ENCODE data around the gene RPL12. TPM values are rescaled to one million over a fixed set of nuclear protein-coding genes. Genes with fewer than 3 reads are reported as not detected.

The RPL12 gene
- polyA plus RNA-seq, 2 donors: 3,023 to 3,281 TPM

DNA sequence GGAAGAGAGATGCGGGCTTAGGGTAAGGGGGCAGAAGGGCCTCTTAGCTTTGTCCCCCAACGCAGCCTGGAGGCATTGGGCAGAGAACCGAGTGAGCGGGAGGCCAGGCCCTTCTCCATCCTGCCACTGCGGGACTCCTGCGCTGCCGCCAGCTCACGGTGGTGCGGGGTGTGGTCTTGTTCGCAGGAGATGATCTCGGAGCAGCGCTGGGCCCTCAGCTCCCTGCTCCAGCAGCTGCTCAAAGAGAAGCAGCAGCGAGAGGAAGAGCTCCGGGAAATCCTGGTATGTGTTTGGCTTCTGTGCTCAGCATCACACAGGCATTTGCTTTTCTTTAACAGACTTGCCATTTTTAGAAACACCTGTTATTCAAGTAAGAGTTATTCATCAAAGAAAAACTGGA is 41.4 kb upstream of the RPL12 start:
- H3K27ac ChIP-seq (ENCODE audit: low read depth in 2 of 2, low read length in 1 of 2): no peak overlapping the region
- H3K9me3 ChIP-seq (ENCODE audit: control insufficient read depth in 2 of 2, insufficient read depth in 1 of 2, low read depth in 1 of 2, low read length in 1 of 2): no peaks in the 10 kb centered on the region
- H3K36me3 ChIP-seq (ENCODE audit: control insufficient read depth in 2 of 2, insufficient read depth in 2 of 2, low read length in 1 of 2): peaks cover 17 to 56% of the 10 kb centered on the region in 2 donors
- 78 to 83% methylated on average over 14 of the region's 14 CpGs for WGBS, 2 donors
- H3K27me3 ChIP-seq (ENCODE audit: control insufficient read depth in 1 of 2, insufficient read depth in 2 of 2, low read length in 2 of 2): no peaks in the 10 kb centered on the region
- no peak overlapping the region for H3K4me3 ChIP-seq (ENCODE audit: low read depth in 1 of 2, low read length in 2 of 2)
- H3K4me1 ChIP-seq (ENCODE audit: control insufficient read depth in 2 of 2, insufficient read depth in 2 of 2, low read length in 1 of 2): peaks cover 0 to 13% of the 10 kb centered on the region in 2 donors

DNA sequence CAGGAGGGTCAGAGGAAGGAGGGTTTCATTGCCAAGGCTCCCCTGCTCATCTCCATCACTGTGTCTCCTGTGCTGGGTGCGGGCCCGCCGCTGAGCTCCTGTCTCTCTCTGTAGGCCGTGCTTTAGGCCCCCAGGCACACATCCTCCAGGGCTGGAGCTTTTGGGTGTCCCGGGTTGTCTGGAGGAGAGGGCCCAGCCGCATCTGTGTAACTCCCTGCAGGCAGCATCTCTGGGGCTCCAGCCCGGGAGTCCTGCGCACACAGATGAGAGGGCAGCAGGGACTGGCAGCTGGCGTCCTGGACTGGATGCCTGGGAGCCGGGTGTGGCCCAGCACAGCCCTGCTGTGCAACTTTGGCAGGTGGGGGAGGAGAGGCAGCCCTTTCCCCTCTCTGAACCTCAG is 40.3 kb upstream of the RPL12 start:
- no peaks in the 10 kb centered on the region for H3K9me3 ChIP-seq (ENCODE audit: control insufficient read depth in 2 of 2, insufficient read depth in 1 of 2, low read depth in 1 of 2, low read length in 1 of 2)
- peaks cover 0 to 9% of the 10 kb centered on the region in 2 donors for H3K4me1 ChIP-seq (ENCODE audit: control insufficient read depth in 2 of 2, insufficient read depth in 2 of 2, low read length in 1 of 2)
- 83% methylated on average over 10 of the region's 10 CpGs for WGBS, 2 donors
- H3K4me3 ChIP-seq (ENCODE audit: low read depth in 1 of 2, low read length in 2 of 2): no peak overlapping the region
- no peaks in the 10 kb centered on the region for H3K27me3 ChIP-seq (ENCODE audit: control insufficient read depth in 1 of 2, insufficient read depth in 2 of 2, low read length in 2 of 2)
- H3K36me3 ChIP-seq (ENCODE audit: control insufficient read depth in 2 of 2, insufficient read depth in 2 of 2, low read length in 1 of 2): peaks cover 13 to 48% of the 10 kb centered on the region in 2 donors
- no peak overlapping the region for H3K27ac ChIP-seq (ENCODE audit: low read depth in 2 of 2, low read length in 1 of 2)

DNA sequence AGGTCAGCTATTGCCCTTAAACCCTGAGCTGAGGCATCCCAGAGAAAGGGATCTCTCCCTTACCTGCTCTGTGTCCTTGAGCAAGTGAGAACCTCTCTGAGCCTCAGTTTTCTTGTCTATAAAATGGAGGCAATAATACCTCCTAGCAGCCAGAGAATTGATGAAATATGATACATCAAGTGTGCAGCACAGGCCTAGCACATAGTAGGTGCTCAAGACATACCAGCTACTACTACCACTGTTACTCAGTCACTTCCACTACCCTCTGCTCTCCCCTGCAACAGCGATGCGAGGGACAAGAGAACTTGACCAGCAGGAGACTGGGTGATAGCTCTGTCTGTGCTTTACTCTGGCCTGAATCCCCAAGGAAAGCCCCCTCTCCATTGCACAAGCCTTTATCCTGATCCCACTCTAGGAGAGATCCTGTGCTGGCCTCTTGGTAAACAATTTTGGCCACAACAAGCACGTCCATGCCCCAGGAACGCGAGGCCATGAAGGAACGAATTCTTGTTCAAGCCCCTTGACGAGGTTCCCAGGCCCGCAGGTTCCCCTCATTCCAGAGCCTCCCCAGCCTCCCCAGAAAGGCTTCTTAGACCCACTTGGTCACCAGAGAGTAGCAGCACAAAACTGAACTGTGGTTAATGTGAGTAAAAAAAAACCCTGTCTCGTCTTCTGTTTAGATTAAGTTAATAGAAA is 39.5 kb upstream of the RPL12 start:
- Histone ChIP-seq H3K27ac (ENCODE audit: low read depth in 2 of 2, low read length in 1 of 2) (no peak overlapping the region), H3K36me3 (ENCODE audit: control insufficient read depth in 2 of 2, insufficient read depth in 2 of 2, low read length in 1 of 2) (peaks cover 9 to 47% of the 10 kb centered on the region in 2 donors)
- 89 to 91% methylated on average over 9 of the region's 9 CpGs for WGBS, 2 donors

DNA sequence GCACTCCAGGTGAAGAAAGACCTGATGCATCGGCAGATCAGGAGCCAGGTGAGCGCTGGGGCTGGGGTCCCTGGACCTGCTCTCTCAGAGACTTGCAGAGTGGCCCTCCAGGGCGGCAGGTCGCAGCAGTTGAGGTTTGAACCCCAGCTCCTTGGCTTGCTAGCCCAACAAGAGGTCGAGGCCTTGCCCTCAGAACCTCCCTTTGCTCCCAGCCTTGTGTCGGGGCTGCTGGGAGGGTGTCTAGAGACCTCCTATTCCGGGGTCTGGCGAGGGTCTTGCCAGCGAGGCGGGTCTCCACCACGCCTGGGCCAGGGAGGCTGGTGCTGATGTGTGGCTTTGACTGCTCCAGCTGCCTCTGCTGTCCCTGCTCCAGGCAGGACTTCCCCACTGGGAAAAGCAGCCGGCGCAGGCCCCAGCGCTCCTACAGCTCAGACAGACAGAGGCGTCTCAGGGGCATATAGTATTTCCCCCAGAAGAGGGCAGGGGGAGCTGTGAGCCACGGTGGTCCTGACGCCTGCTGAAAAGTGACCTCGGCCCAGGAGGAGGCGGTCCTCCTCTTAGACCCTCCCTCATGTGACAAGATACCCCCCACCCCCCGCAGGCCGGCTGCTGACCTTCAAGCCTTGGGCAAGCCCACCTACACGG is 38.4 kb upstream of the RPL12 start:
- Histone ChIP-seq H3K4me3 (ENCODE audit: low read depth in 1 of 2, low read length in 2 of 2) (no peak overlapping the region), H3K36me3 (ENCODE audit: control insufficient read depth in 2 of 2, insufficient read depth in 2 of 2, low read length in 1 of 2) (peaks cover 9 to 47% of the 10 kb centered on the region in 2 donors), H3K27ac (ENCODE audit: low read depth in 2 of 2, low read length in 1 of 2) (no peak overlapping the region), H3K4me1 (ENCODE audit: control insufficient read depth in 2 of 2, insufficient read depth in 2 of 2, low read length in 1 of 2) (peaks cover 0 to 3% of the 10 kb centered on the region in 2 donors), H3K27me3 (ENCODE audit: control insufficient read depth in 1 of 2, insufficient read depth in 2 of 2, low read length in 2 of 2) (no peaks in the 10 kb centered on the region), H3K9me3 (ENCODE audit: control insufficient read depth in 2 of 2, insufficient read depth in 1 of 2, low read depth in 1 of 2, low read length in 1 of 2) (no peaks in the 10 kb centered on the region)
- WGBS, 2 donors: 83 to 86% methylated on average over 22 of the region's 22 CpGs

More for the DNA sequence above, 39.5 kb upstream of the RPL12 start:
- Histone ChIP-seq H3K4me3 (ENCODE audit: low read depth in 1 of 2, low read length in 2 of 2) (no peak overlapping the region), H3K4me1 (ENCODE audit: control insufficient read depth in 2 of 2, insufficient read depth in 2 of 2, low read length in 1 of 2) (peaks cover 0 to 6% of the 10 kb centered on the region in 2 donors), H3K9me3 (ENCODE audit: control insufficient read depth in 2 of 2, insufficient read depth in 1 of 2, low read depth in 1 of 2, low read length in 1 of 2) (no peaks in the 10 kb centered on the region), H3K27me3 (ENCODE audit: control insufficient read depth in 1 of 2, insufficient read depth in 2 of 2, low read length in 2 of 2) (no peaks in the 10 kb centered on the region)

DNA sequence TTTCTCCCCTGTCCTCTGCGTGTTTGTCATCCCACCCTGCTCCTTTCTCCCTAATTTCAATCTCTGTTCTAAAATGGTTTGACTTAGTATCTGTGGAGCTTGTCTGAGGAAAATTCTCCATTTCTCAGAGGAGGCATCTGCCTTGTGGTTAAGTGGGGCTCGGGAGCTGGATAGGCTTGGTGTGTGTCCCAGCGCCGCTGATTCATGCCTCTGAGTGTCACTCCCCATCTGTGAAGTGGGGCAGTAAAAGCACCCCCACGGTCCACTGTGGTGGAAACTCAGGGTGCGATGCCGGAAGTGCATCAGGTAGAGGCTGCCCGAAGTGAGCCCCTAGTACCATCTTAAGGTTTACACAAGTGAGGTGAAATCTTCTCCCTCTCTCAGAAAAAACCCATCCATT is 37.7 kb upstream of the RPL12 start:
- no peak overlapping the region for H3K4me3 ChIP-seq (ENCODE audit: low read depth in 1 of 2, low read length in 2 of 2)
- peaks cover 9 to 47% of the 10 kb centered on the region in 2 donors for H3K36me3 ChIP-seq (ENCODE audit: control insufficient read depth in 2 of 2, insufficient read depth in 2 of 2, low read length in 1 of 2)
- 87 to 91% methylated on average over 8 of the region's 8 CpGs for WGBS, 2 donors
- no peaks in the 10 kb centered on the region for H3K27me3 ChIP-seq (ENCODE audit: control insufficient read depth in 1 of 2, insufficient read depth in 2 of 2, low read length in 2 of 2)
- no peaks in the 10 kb centered on the region for H3K9me3 ChIP-seq (ENCODE audit: control insufficient read depth in 2 of 2, insufficient read depth in 1 of 2, low read depth in 1 of 2, low read length in 1 of 2)
- H3K4me1 ChIP-seq (ENCODE audit: control insufficient read depth in 2 of 2, insufficient read depth in 2 of 2, low read length in 1 of 2): no peaks in the 10 kb centered on the region
- H3K27ac ChIP-seq (ENCODE audit: low read depth in 2 of 2, low read length in 1 of 2): no peak overlapping the region

DNA sequence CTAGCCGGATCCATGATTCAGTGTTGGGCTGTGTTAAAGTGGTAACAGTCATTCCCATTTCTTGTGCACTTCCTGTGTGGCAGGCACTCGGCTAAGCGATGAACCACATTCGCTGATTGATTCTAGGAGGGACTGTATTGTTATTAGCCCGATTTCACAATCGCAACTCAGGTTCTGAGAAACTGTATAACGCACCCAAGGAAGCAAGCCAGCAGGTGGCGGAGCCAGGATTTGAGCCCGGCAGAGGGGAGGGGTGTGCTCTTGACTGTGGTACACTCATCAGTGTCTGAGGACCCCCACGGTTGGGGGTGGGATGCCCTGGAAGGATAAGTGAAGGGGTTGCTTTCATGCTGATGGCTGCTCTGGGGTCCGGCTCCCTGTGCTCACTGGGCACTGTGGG is 34.8 kb upstream of the RPL12 start:
- 83 to 86% methylated on average over 11 of the region's 11 CpGs for WGBS, 2 donors
- H3K4me1 ChIP-seq (ENCODE audit: control insufficient read depth in 2 of 2, insufficient read depth in 2 of 2, low read length in 1 of 2): no peaks in the 10 kb centered on the region
- H3K9me3 ChIP-seq (ENCODE audit: control insufficient read depth in 2 of 2, insufficient read depth in 1 of 2, low read depth in 1 of 2, low read length in 1 of 2): no peaks in the 10 kb centered on the region
- no peak overlapping the region for H3K4me3 ChIP-seq (ENCODE audit: low read depth in 1 of 2, low read length in 2 of 2)
- H3K27ac ChIP-seq (ENCODE audit: low read depth in 2 of 2, low read length in 1 of 2): no peak overlapping the region
- peaks cover 5 to 32% of the 10 kb centered on the region in 2 donors for H3K36me3 ChIP-seq (ENCODE audit: control insufficient read depth in 2 of 2, insufficient read depth in 2 of 2, low read length in 1 of 2)
- no peaks in the 10 kb centered on the region for H3K27me3 ChIP-seq (ENCODE audit: control insufficient read depth in 1 of 2, insufficient read depth in 2 of 2, low read length in 2 of 2)

DNA sequence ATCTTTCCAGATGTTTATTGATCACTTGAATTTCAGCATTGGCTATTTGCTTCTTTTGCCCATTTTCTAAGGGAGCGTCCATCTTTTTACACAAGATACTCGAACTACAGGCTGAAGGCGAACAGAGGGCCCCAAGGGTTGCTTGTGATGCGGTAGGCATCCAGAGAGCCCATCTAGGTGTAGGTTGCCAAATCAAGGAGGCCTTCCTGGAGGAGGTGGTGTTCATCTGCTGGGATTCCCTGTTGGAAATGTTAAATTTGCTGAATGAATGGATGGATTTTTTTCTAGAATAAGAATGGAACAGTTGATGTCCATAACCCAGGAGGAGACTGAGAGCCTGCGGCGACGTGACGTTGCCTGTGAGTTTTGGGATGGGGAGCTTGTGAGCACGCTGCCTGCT is 31.5 kb upstream of the RPL12 start:
- Histone ChIP-seq H3K4me3 (ENCODE audit: low read depth in 1 of 2, low read length in 2 of 2) (no peak overlapping the region), H3K36me3 (ENCODE audit: control insufficient read depth in 2 of 2, insufficient read depth in 2 of 2, low read length in 1 of 2) (peaks cover 16 to 29% of the 10 kb centered on the region in 2 donors), H3K4me1 (ENCODE audit: control insufficient read depth in 2 of 2, insufficient read depth in 2 of 2, low read length in 1 of 2) (no peaks in the 10 kb centered on the region), H3K9me3 (ENCODE audit: control insufficient read depth in 2 of 2, insufficient read depth in 1 of 2, low read depth in 1 of 2, low read length in 1 of 2) (no peaks in the 10 kb centered on the region), H3K27me3 (ENCODE audit: control insufficient read depth in 1 of 2, insufficient read depth in 2 of 2, low read length in 2 of 2) (no peaks in the 10 kb centered on the region), H3K27ac (ENCODE audit: low read depth in 2 of 2, low read length in 1 of 2) (no peak overlapping the region)
- 95 to 97% methylated on average over 9 of the region's 9 CpGs for WGBS, 2 donors

DNA sequence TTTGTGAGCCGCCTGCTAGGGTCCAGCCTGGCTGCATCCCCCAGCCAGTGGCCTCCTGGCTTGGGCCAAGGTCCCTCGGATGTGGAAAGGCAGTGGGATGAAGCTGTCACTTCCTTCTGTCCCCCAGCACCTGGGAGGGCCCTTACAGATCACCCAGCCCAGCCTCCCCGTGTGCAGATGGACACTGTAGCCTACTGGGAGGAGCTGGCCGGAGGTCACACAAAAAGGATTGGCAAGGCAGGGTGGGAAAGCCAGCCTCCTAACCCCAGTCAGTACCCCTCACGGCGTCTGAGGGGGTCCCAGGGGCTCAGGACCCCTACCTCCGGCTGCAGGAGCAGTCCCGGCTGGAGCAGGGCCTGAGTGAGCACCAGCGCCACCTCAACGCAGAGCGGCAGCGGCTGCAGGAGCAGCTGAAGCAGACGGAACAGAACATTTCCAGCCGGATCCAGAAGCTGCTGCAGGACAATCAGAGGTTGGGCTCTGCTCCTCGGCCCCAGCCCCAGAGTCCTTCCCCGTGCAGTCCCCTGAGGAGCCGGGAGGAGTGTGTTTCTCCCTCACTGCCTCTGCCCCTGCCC is 28.4 kb upstream of the RPL12 start:
- H3K4me1 ChIP-seq (ENCODE audit: control insufficient read depth in 2 of 2, insufficient read depth in 2 of 2, low read length in 1 of 2): no peaks in the 10 kb centered on the region
- H3K27me3 ChIP-seq (ENCODE audit: control insufficient read depth in 1 of 2, insufficient read depth in 2 of 2, low read length in 2 of 2): no peaks in the 10 kb centered on the region
- no peak overlapping the region for H3K4me3 ChIP-seq (ENCODE audit: low read depth in 1 of 2, low read length in 2 of 2)
- no peak overlapping the region for H3K27ac ChIP-seq (ENCODE audit: low read depth in 2 of 2, low read length in 1 of 2)
- H3K36me3 ChIP-seq (ENCODE audit: control insufficient read depth in 2 of 2, insufficient read depth in 2 of 2, low read length in 1 of 2): peaks cover 14 to 18% of the 10 kb centered on the region in 2 donors
- no peaks in the 10 kb centered on the region for H3K9me3 ChIP-seq (ENCODE audit: control insufficient read depth in 2 of 2, insufficient read depth in 1 of 2, low read depth in 1 of 2, low read length in 1 of 2)
- 89 to 90% methylated on average over 17 of the region's 17 CpGs for WGBS, 2 donors

DNA sequence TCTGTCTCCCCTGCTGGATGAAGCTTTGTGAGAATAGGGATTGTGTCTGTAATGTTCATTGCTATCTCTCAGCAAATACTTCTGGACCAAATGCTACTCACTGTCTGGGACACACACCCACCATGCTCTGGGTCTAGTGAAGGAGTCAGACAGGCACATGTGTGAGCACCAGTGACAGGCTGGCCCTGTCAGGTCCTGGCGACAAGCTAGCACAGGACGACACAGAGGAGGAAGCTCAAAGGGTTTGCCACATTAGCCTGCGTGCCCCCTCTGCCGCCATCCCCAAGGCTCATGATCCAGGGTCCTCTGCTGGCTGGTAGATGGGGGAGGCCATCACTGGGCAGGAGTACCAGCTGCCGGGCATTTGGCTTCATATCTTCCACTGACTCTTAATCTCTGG is 23.4 kb upstream of the RPL12 start:
- WGBS, 2 donors: 94 to 97% methylated on average over 5 of the region's 5 CpGs
- H3K27ac ChIP-seq (ENCODE audit: low read depth in 2 of 2, low read length in 1 of 2): no peak overlapping the region
- H3K4me1 ChIP-seq (ENCODE audit: control insufficient read depth in 2 of 2, insufficient read depth in 2 of 2, low read length in 1 of 2): no peaks in the 10 kb centered on the region
- H3K27me3 ChIP-seq (ENCODE audit: control insufficient read depth in 1 of 2, insufficient read depth in 2 of 2, low read length in 2 of 2): no peaks in the 10 kb centered on the region
- peaks cover 9 to 21% of the 10 kb centered on the region in 2 donors for H3K36me3 ChIP-seq (ENCODE audit: control insufficient read depth in 2 of 2, insufficient read depth in 2 of 2, low read length in 1 of 2)
- H3K4me3 ChIP-seq (ENCODE audit: low read depth in 1 of 2, low read length in 2 of 2): no peak overlapping the region
- no peaks in the 10 kb centered on the region for H3K9me3 ChIP-seq (ENCODE audit: control insufficient read depth in 2 of 2, insufficient read depth in 1 of 2, low read depth in 1 of 2, low read length in 1 of 2)

Data from esophagus (tissue), 2 donors.